Neural cell (in vitro differentiated cells): ENCODE results near the gene ADAT3.

ENCODE experiments used
- CTCF ChIP-seq: fragments of 450-650 bp; IDR thresholded peaks from 2 replicates; pipeline ENCODE4 v1.5.1; 2014; ENCODE audit warnings: antibody characterized with exemption, mild to moderate bottlenecking, moderate library complexity; ENCODE audit not compliant: poor library complexity, severe bottlenecking
- EP300 ChIP-seq: fragments of 450-650 bp; conservative IDR thresholded peaks from 2 replicates; pipeline ENCODE4 v1.6.1; 2014; ENCODE audit warnings: antibody characterized with exemption, mild to moderate bottlenecking, moderate library complexity; ENCODE audit not compliant: poor library complexity, severe bottlenecking
- EZH2 ChIP-seq: fragments of 200-600, 300-800 bp; shearing (Covaris generic), sonication (generic); IDR thresholded peaks from 2 replicates; pipeline ENCODE4 v1.6.1; 2014; ENCODE audit warnings: antibody characterized with exemption, low read length, borderline replicate concordance, mild to moderate bottlenecking; ENCODE audit not compliant: insufficient read depth, poor library complexity, severe bottlenecking
- MXI1 ChIP-seq: fragments of 450-650 bp; conservative IDR thresholded peaks from 2 replicates; pipeline ENCODE4 v1.6.1; 2014; ENCODE audit warnings: antibody characterized with exemption, mild to moderate bottlenecking; ENCODE audit not compliant: poor library complexity, severe bottlenecking
- POLR2AphosphoS5 ChIP-seq: IDR thresholded peaks from 2 replicates; pipeline ENCODE4 v1.6.1; 2012
- RAD21 ChIP-seq: fragments of 450-650 bp; conservative IDR thresholded peaks from 2 replicates; pipeline ENCODE4 v1.6.1; 2014; ENCODE audit warnings: antibody characterized with exemption, mild to moderate bottlenecking, moderate library complexity
- REST ChIP-seq: IDR thresholded peaks from 2 replicates; pipeline ENCODE4 v1.6.1; 2012; ENCODE audit warnings: borderline replicate concordance
- SMC3 ChIP-seq: fragments of 450-650 bp; conservative IDR thresholded peaks from 2 replicates; pipeline ENCODE4 v1.6.1; 2014; ENCODE audit warnings: antibody characterized with exemption, mild to moderate bottlenecking, moderate library complexity; ENCODE audit not compliant: poor library complexity
- TAF1 ChIP-seq: IDR thresholded peaks from 2 replicates; pipeline ENCODE4 v1.6.1; 2012; ENCODE audit warnings: low read depth

GRCh38 chr19:1874554-1875185, 30.5 kb upstream of the ADAT3 start:
- no peak for TF ChIP-seq EZH2
- no peak for TF ChIP-seq CTCF
- TF ChIP-seq POLR2AphosphoS5 = no peak
- TF ChIP-seq TAF1 = no peak
- TF ChIP-seq EP300 = no peak
- no peak for TF ChIP-seq RAD21
- TF ChIP-seq REST = no peak
- TF ChIP-seq MXI1 = no peak
- no peak for TF ChIP-seq SMC3
